Activated T-cell treated with anti-CD3 and anti-CD28 coated beads for 24 hours (primary cell): ENCODE measurements around the gene ALOXE3.
A peak's percentile ranks its signal among the peaks of the same experiment; 100 is the strongest.

Source experiments
- DNase-seq: peaks from one replicate; pipeline ENCODE4 v3.0.0-alpha.2; 2020; ENCODE audit warnings: low read depth

The ALOXE3 gene

GRCh38 chr17:8117980-8118768 lies at the start of gene ALOXE3:
TSS of gene ALOXE3 (minus strand) at chr17:8118514. CDS start at chr17:8117990, 524 bp downstream.
- no peak for DNase-seq

- no peak for DNase-seq
Observed at GRCh38 chr17:8167526-8167925, 49.2 kb upstream of the ALOXE3 start.

- no peak for DNase-seq
Observed at GRCh38 chr17:8166731-8167130, 48.4 kb upstream of the ALOXE3 start.

GRCh38 chr17:8164815-8165131 lies 46.5 kb upstream of the ALOXE3 start:
- no peak for DNase-seq

- peak; percentile 71 for DNase-seq
Observed at GRCh38 chr17:8163978-8164814, 45.9 kb upstream of the ALOXE3 start.

- no peak for DNase-seq
Observed at GRCh38 chr17:8162997-8163977, 45.0 kb upstream of the ALOXE3 start.

- DNase-seq: peak; percentile 76
Observed at GRCh38 chr17:8162233-8162996, 44.1 kb upstream of the ALOXE3 start, which contains the start of gene VAMP2. TSS of gene VAMP2 (minus strand) at chr17:8162948. CDS start at chr17:8162879, 69 bp downstream.

- no peak for DNase-seq
Observed at GRCh38 chr17:8161289-8162232, 43.2 kb upstream of the ALOXE3 start.

- DNase-seq: no peak
Observed at GRCh38 chr17:8160741-8161221, 42.5 kb upstream of the ALOXE3 start.

GRCh38 chr17:8160224-8160577 lies 41.9 kb upstream of the ALOXE3 start:
- DNase-seq: no peak

- no peak for DNase-seq
Observed at GRCh38 chr17:8159459-8160223, 41.3 kb upstream of the ALOXE3 start.

- DNase-seq: no peak
Observed at GRCh38 chr17:8159032-8159400, 40.7 kb upstream of the ALOXE3 start.

GRCh38 chr17:8158267-8159031 lies 40.1 kb upstream of the ALOXE3 start:
- peak; percentile 81 for DNase-seq

GRCh38 chr17:8156246-8156992 lies 38.1 kb upstream of the ALOXE3 start:
- peak; percentile 100 for DNase-seq

- no peak for DNase-seq
Observed at GRCh38 chr17:8155996-8156245, 37.6 kb upstream of the ALOXE3 start.

- DNase-seq: no peak
Observed at GRCh38 chr17:8155231-8155995, 37.1 kb upstream of the ALOXE3 start.

GRCh38 chr17:8154608-8155155 lies 36.4 kb upstream of the ALOXE3 start:
- no peak for DNase-seq
